MM.1S (cell line): ENCODE measurements around the gene WDR70.

Source experiments
- DNase-seq: peaks from one replicate; pipeline ENCODE4 v3.0.0-alpha.2; 2015
- H2AFZ ChIP-seq: fragments of 300-600 bp; sonication (generic); 2 replicates; pipeline ENCODE4 v1.6.0; 2016; ENCODE audit warnings: antibody characterized with exemption, low read length
- H3F3A ChIP-seq: fragments of 300-600 bp; sonication (generic); 2 replicates; pipeline ENCODE4 v1.6.1; 2016; ENCODE audit warnings: mild to moderate bottlenecking, antibody characterized with exemption, low read length, moderate library complexity, mixed read lengths; ENCODE audit not compliant: insufficient read depth
- H3K27ac ChIP-seq: fragments of 300-600 bp; sonication (generic); 2 replicates; pipeline ENCODE4 v1.5.1; 2016; ENCODE audit warnings: mild to moderate bottlenecking, low read length
- H3K27me3 ChIP-seq: fragments of 300-600 bp; sonication (generic); replicated peaks from 2 replicates; pipeline ENCODE4 v1.6.0; 2016; ENCODE audit warnings: low read length; ENCODE audit not compliant: insufficient read depth
- H3K36me3 ChIP-seq: fragments of 300-600 bp; sonication (generic); replicated peaks from 2 replicates; pipeline ENCODE4 v1.6.1; 2016; ENCODE audit warnings: mild to moderate bottlenecking, low read length, mixed read lengths; ENCODE audit not compliant: insufficient read depth
- H3K4me1 ChIP-seq: fragments of 300-600 bp; sonication (generic); 2 replicates; pipeline ENCODE4 v1.6.1; 2016; ENCODE audit warnings: low read length, mixed read lengths
- H3K4me2 ChIP-seq: fragments of 300-600 bp; sonication (generic); 2 replicates; pipeline ENCODE4 v1.6.0; 2016; ENCODE audit warnings: low read depth, low read length
- H3K4me3 ChIP-seq: fragments of 300-600 bp; sonication (generic); 2 replicates; pipeline ENCODE4 v1.5.1; 2016; ENCODE audit warnings: low read length, mixed read lengths
- H3K79me2 ChIP-seq: fragments of 300-600 bp; sonication (generic); 2 replicates; pipeline ENCODE4 v1.6.1; 2016; ENCODE audit warnings: mixed run types, low read length, mixed read lengths
- H3K9ac ChIP-seq: fragments of 300-600 bp; sonication (generic); 2 replicates; pipeline ENCODE4 v1.6.1; 2016; ENCODE audit warnings: low read length, mixed read lengths
- H3K9me2 ChIP-seq: fragments of 300-600 bp; sonication (generic); replicated peaks from 2 replicates; pipeline ENCODE4 v1.6.1; 2016; ENCODE audit warnings: mild to moderate bottlenecking, low read length, mixed read lengths; ENCODE audit not compliant: insufficient read depth
- H3K9me3 ChIP-seq: fragments of 300-600 bp; sonication (generic); replicated peaks from 2 replicates; pipeline ENCODE4 v1.6.1; 2016; ENCODE audit warnings: mild to moderate bottlenecking, low read length, mixed read lengths; ENCODE audit not compliant: insufficient read depth
- H4K20me1 ChIP-seq: fragments of 300-600 bp; sonication (generic); 2 replicates; pipeline ENCODE4 v1.6.1; 2016; ENCODE audit warnings: mild to moderate bottlenecking, low read length, moderate library complexity, mixed read lengths; ENCODE audit not compliant: insufficient read depth
- EZH2 ChIP-seq: fragments of 300-600 bp; sonication (generic); optimal IDR thresholded peaks from 2 replicates; pipeline ENCODE3; 2017; ENCODE audit warnings: low read depth, mild to moderate bottlenecking, antibody characterized with exemption, low read length, mixed read lengths
- EZH2phosphoT487 ChIP-seq: fragments of 300-600 bp; sonication (generic); IDR thresholded peaks from 2 replicates; pipeline ENCODE4 v1.6.1; 2018; ENCODE audit warnings: antibody characterized with exemption, low read length
- TF ChIP-seq, protein P1 (sequence below): fragments of 300-600 bp; sonication (generic); IDR thresholded peaks from 2 replicates; pipeline ENCODE4 v1.5.1; 2016; ENCODE audit warnings: antibody characterized with exemption, low read length, mixed read lengths

The WDR70 gene

DNA sequence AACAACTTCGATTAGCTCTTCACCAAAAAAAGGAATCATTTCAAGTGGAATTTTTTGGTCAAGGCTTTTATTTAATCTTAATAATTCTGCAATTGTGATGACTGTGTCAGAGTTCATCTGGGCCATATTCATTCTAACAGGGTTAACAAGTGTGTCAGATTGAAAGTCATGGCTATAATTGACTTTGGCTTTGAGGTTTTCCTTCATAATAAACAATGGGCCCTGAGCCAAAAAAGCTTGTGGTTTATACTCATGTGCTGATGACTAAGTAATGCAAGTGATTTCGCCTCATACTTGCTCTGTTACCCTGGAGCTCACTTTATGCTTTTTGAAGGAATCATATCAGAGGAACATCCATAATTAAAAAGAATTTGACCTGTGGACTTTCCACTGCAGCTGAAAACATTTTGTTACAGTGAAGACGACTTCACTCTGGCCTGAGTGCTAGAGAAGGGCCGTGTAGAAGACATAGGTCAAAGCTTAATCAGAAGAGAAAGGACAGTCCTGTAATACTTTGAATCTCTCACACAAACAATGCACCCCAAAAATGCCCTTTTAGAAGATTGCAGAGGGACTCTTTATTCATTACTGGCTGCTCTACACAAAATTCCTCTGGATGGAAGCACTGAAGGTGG is 359.1 kb downstream of the WDR70 start:
- Histone ChIP-seq H2AFZ (no peak overlapping the region), H3K36me3 (no peaks in the 10 kb centered on the region; the same call in 1 of the 2 replicates), H3K9ac (peak overlapping the region; percentile 28; the same call in 1 of the 2 replicates), H3K4me2 (peak overlapping the region; percentile 72), H3K4me3 (peak overlapping the region; percentile 22), H3K4me1 (peaks cover 56% of the 10 kb centered on the region), H3K9me3 (no peaks in the 10 kb centered on the region), H3K79me2 (0 out of 2 replicates have a peak, but pooled peaks cover 2% of the 10 kb centered on the region), H3K27me3 (no peaks in the 10 kb centered on the region), H3K9me2 (no peaks in the 10 kb centered on the region), H3K27ac (peak overlapping the region; percentile 69; the same call in 1 of the 2 replicates), H3F3A (peaks cover 21% of the 10 kb centered on the region), H4K20me1 (no peaks in the 10 kb centered on the region)
- TF ChIP-seq EZH2: no peak
- TF ChIP-seq, protein P1, sequence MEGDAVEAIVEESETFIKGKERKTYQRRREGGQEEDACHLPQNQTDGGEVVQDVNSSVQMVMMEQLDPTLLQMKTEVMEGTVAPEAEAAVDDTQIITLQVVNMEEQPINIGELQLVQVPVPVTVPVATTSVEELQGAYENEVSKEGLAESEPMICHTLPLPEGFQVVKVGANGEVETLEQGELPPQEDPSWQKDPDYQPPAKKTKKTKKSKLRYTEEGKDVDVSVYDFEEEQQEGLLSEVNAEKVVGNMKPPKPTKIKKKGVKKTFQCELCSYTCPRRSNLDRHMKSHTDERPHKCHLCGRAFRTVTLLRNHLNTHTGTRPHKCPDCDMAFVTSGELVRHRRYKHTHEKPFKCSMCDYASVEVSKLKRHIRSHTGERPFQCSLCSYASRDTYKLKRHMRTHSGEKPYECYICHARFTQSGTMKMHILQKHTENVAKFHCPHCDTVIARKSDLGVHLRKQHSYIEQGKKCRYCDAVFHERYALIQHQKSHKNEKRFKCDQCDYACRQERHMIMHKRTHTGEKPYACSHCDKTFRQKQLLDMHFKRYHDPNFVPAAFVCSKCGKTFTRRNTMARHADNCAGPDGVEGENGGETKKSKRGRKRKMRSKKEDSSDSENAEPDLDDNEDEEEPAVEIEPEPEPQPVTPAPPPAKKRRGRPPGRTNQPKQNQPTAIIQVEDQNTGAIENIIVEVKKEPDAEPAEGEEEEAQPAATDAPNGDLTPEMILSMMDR: no peak
- TF ChIP-seq EZH2phosphoT487: no peak
- DNase-seq: peak; percentile 93

DNA sequence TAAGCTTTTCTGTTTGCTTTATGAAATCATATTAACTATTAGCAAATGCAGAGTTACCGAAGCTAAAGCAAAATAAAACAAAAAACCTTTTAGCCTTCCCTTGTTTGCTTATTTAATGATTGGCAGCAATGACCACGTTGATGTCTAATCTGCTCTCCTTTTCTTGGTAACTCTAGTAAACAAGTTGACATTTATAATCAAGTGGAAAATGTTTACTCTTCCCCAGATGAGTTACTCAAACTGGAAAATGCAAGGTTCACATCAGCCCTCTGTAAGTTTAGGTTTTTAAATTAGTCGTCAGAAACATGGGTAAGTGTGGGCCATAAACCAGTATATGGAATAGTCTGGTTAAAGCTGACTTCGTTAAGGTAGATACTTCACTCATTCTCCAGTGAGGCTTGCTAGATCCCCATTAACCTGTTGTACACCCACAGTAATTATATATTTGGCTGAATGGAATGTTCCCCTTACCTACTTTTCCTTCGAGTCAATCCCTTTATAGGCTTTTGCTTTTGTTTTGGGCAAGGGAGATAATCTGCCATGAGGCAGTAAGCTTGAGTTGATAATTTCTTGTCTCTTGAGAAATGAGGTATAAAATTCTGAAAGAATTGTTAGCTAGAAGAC is 359.9 kb downstream of the WDR70 start:
- Histone ChIP-seq H3K79me2 (0 out of 2 replicates have a peak, but pooled peaks cover 2% of the 10 kb centered on the region), H3K4me2 (peak overlapping the region; percentile 72), H3K9ac (peak overlapping the region; percentile 28; the same call in 1 of the 2 replicates), H3K9me3 (no peaks in the 10 kb centered on the region), H3K27ac (peak overlapping the region; percentile 69; the same call in 1 of the 2 replicates), H4K20me1 (no peaks in the 10 kb centered on the region), H2AFZ (no peak overlapping the region), H3K4me1 (peaks cover 56% of the 10 kb centered on the region), H3K27me3 (no peaks in the 10 kb centered on the region), H3K9me2 (no peaks in the 10 kb centered on the region), H3K36me3 (no peaks in the 10 kb centered on the region; the same call in 1 of the 2 replicates), H3K4me3 (peak overlapping the region; percentile 22; the same call in 1 of the 2 replicates), H3F3A (peaks cover 21% of the 10 kb centered on the region)
- TF ChIP-seq EZH2phosphoT487: no peak
- TF ChIP-seq EZH2: no peak
- TF ChIP-seq, protein P1: no peak
- DNase-seq: no peak

DNA sequence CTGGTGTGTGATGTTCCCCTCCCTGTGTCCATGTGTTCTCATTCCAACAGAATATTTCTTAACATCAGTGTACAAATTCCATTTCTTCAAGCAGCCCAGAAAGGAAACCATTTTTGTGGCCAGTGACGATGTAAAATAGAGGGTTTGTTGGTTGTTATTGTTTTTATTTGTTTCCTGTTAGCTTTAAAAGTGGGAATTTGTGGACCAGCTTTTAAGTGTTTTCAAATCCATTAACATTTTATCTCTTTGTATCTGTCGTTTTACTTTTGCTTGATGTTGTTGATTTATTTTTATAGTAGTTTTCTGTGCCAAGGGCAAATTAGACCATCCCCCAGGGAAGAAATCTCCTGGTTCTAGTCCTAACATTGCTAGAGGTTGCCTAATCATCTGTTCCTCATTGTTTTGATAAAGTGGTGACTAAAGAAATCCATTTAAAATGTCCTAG is 360.7 kb downstream of the WDR70 start:
- H3F3A ChIP-seq: peaks cover 21% of the 10 kb centered on the region

More for the DNA sequence above, 360.7 kb downstream of the WDR70 start:
- DNase-seq: no peak
- TF ChIP-seq EZH2phosphoT487 (no peak), EZH2 (no peak)
- TF ChIP-seq, protein P1: no peak
- Histone ChIP-seq H3K9me2 (no peaks in the 10 kb centered on the region), H3K27me3 (no peaks in the 10 kb centered on the region), H2AFZ (no peak overlapping the region), H3K9me3 (no peaks in the 10 kb centered on the region), H4K20me1 (no peaks in the 10 kb centered on the region), H3K9ac (no peak overlapping the region), H3K36me3 (no peaks in the 10 kb centered on the region; the same call in 1 of the 2 replicates), H3K4me1 (peaks cover 52% of the 10 kb centered on the region), H3K27ac (no peak overlapping the region), H3K4me2 (no peak overlapping the region), H3K79me2 (0 out of 2 replicates have a peak, but pooled peaks cover 2% of the 10 kb centered on the region), H3K4me3 (no peak overlapping the region)
